Breast epithelium (tissue), 3 donors: Measurements from ENCODE around the gene AGAP4.
"Not testable (repeated sequence)": the region's sequence is repeated elsewhere in the genome, so short reads cannot be mapped to it uniquely, and the experiment has no call there.

Source experiments
- POLR2A ChIP-seq: fragments of 450-650 bp; IDR thresholded peaks from one replicate; pipeline ENCODE4 v1.6.1; 2016; ENCODE audit warnings: antibody characterized with exemption, mild to moderate bottlenecking, moderate library complexity
- POLR2AphosphoS5 ChIP-seq, 3 donors: sonication (generic); formaldehyde crosslinking; IDR thresholded peaks; one replicate each; pipeline ENCODE4 v1.6.1; 2017; ENCODE audit warnings: antibody characterized with exemption in 3 of 3
- TF ChIP-seq, protein P1 (sequence below), 3 donors: fragments of 450-650 bp; IDR thresholded peaks; one replicate each; pipeline ENCODE4 v1.5.1; 2016 to 2017; ENCODE audit warnings: antibody characterized with exemption in 3 of 3, mild to moderate bottlenecking in 3 of 3, moderate library complexity in 3 of 3

DNA sequence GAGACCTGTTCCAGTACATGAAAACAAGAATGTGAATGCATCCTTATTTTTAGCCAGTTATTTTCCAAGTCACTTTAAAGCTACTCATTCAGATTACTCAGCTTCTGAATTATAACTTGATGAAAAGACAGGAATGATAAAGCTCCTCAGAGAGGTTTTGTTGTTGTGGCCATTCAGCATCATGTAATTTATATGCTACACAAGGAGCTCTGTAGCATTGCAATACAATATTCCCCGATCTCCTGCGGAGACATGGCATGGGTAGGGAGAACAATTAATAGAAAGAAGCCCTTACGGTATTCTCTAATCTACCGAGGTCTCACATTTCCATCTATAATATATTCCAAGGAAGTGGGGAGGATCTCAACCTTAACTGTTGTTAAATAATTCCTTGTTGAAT, 43.4 kb upstream of the AGAP4 start:
- not testable (repeated sequence) for TF ChIP-seq POLR2A; POLR2AphosphoS5 (IDR thresholded peaks at IDR 0.05)
- TF ChIP-seq, protein P1, sequence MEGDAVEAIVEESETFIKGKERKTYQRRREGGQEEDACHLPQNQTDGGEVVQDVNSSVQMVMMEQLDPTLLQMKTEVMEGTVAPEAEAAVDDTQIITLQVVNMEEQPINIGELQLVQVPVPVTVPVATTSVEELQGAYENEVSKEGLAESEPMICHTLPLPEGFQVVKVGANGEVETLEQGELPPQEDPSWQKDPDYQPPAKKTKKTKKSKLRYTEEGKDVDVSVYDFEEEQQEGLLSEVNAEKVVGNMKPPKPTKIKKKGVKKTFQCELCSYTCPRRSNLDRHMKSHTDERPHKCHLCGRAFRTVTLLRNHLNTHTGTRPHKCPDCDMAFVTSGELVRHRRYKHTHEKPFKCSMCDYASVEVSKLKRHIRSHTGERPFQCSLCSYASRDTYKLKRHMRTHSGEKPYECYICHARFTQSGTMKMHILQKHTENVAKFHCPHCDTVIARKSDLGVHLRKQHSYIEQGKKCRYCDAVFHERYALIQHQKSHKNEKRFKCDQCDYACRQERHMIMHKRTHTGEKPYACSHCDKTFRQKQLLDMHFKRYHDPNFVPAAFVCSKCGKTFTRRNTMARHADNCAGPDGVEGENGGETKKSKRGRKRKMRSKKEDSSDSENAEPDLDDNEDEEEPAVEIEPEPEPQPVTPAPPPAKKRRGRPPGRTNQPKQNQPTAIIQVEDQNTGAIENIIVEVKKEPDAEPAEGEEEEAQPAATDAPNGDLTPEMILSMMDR (IDR thresholded peaks at IDR 0.05) = not testable (repeated sequence)
